Adrenal gland (tissue), 5 donors: ENCODE measurements around the gene ADAMTS6.

Experiments used
- POLR2A ChIP-seq, 2 donors: fragments of 450-650 bp; IDR thresholded peaks; one replicate each; pipeline ENCODE4 v1.6.1; 2017; ENCODE audit warnings: antibody characterized with exemption in 2 of 2, mild to moderate bottlenecking in 2 of 2, moderate library complexity in 1 of 2
- TF ChIP-seq, protein P1 (sequence below), 6 experiments: fragments of 450-650 bp in 4 of 6; fragments of 200-600 bp in 2 of 6; sonication (generic) in 1 of 6; IDR thresholded peaks; 1 replicate in 5 of 6; 2 replicates in 1 of 6; pipeline versions ENCODE4 v1.5.1 to v1.8.0; 2016 to 2021; ENCODE audit warnings: antibody characterized with exemption in 6 of 6, mild to moderate bottlenecking in 2 of 6, moderate library complexity in 1 of 6
- donor health status: DM: no; HTN: no; CAD: no.

DNA sequence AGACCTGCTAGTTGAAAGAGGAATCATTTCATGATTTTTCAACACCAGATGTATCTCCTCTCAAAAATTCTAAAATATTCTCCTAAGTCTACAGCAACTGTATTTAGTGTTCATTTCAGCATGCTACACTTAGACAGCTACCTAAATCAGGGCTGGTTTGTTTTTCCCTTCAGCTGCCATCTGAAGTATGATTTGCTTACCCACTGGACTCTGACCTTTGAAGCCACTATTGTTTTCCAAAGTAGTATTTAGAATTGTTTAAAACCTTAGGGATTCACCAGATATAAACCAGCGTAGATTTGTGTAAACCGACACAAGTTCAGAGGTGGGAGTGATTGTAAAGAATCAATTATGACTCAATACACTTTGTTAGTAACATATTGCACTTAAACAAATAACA is 193.1 kb downstream of the ADAMTS6 start:
- no peak for TF ChIP-seq POLR2A (IDR thresholded peaks at IDR 0.05)
- TF ChIP-seq, protein P1, sequence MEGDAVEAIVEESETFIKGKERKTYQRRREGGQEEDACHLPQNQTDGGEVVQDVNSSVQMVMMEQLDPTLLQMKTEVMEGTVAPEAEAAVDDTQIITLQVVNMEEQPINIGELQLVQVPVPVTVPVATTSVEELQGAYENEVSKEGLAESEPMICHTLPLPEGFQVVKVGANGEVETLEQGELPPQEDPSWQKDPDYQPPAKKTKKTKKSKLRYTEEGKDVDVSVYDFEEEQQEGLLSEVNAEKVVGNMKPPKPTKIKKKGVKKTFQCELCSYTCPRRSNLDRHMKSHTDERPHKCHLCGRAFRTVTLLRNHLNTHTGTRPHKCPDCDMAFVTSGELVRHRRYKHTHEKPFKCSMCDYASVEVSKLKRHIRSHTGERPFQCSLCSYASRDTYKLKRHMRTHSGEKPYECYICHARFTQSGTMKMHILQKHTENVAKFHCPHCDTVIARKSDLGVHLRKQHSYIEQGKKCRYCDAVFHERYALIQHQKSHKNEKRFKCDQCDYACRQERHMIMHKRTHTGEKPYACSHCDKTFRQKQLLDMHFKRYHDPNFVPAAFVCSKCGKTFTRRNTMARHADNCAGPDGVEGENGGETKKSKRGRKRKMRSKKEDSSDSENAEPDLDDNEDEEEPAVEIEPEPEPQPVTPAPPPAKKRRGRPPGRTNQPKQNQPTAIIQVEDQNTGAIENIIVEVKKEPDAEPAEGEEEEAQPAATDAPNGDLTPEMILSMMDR (IDR thresholded peaks at IDR 0.05) = no peak
